Measurements from ENCODE around the gene STARD3. TPM values are rescaled to one million over a fixed set of nuclear protein-coding genes. Genes with fewer than 3 reads are reported as not detected.

Gene STARD3
- total and polyA plus RNA-seq, 9 of the 15 experiments (the other 6 are each of a cell fraction or from before 2014, with no cell fraction given), result 0.63 to 87.0 (median 46.0) TPM

DNA sequence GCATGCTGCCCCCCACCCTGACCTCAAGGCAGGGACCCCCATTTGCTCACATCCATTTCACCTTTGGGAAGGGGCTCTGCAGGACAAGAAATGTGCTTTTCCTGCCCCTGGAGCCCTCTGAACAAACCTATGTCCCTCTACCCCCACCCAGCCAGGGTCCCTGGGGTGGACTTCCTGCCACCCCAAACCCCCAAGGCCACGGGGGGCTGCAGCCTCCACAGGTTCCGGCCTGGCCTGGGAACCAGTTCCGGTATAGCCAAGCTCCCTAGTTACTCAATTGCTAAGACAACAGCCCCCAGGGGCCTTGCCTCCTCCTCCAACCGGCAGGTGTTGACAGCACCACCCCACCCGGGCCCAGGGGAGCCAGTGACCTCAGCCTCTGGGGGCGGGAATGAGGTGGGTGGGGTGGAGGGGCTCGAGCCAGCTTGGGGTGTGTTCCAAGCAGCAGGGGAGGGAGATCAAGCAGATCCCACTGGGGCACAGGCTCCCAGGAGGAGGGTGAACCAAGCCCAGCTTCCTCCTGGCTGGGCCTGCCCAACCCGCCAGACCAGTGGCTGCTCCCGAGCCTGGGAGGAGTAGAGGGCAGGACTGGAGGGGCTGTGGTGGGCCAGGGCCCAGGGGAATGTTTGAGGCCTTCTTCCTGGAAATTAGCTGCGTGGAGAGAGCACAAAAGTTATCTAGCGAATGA lies 37.9 kb downstream of the STARD3 start:
- in situ Hi-C loops (cut with MboI) (loop anchor here (5.0 kb wide), 1 partner anchor 53 kb away; no protein-coding TSS in a partner anchor), intact Hi-C loops (cut with micrococcal nuclease) (loop anchor here (5.0 kb wide), 1 partner anchor 77 kb away; no protein-coding TSS in a partner anchor)
- Histone ChIP-seq H3K9me1 (ENCODE audit: control insufficient read depth, insufficient read depth, low read length) (no peaks in the 10 kb centered on the region), H3K9ac (ENCODE audit: insufficient read depth in 1 of 2, low read depth in 2 of 2, low read length in 2 of 2) (peak overlapping the region in 1 of 2 experiments; percentile 88; a peak in 2 of 4 replicates), H3K36me3 (ENCODE audit: control insufficient read depth, insufficient read depth, low read length) (peaks cover 7% of the 10 kb centered on the region; the same call in 2 of the 3 replicates), H3K27ac (ENCODE audit: extremely low read depth, low read depth, low read length) (peak overlapping the region; percentile 17; the same call in 1 of the 3 replicates), H3K4me1 (replicated peaks in 1 of 2; ENCODE audit: control insufficient read depth in 2 of 2, insufficient read depth in 2 of 2, low read length in 2 of 2) (peaks cover 30 to 77% of the 10 kb centered on the region in 2 experiments; a peak in 4 of 5 replicates), H4K20me1 (replicated peaks; ENCODE audit: control insufficient read depth, insufficient read depth, low read length) (no peaks in the 10 kb centered on the region; the same call in 1 of the 2 replicates), H3K9me3 (replicated peaks; ENCODE audit: control insufficient read depth, insufficient read depth, low read depth, low read length) (no peaks in the 10 kb centered on the region), H3K4me2 (ENCODE audit: insufficient read depth, low read length) (no peak overlapping the region), H2AFZ (ENCODE audit: low read depth, low read length) (peak overlapping the region; percentile 35; the same call in 1 of the 2 replicates), H3K27me3 (ENCODE audit: control insufficient read depth in 2 of 2, insufficient read depth in 2 of 2, low read length in 2 of 2) (no peaks in the 10 kb centered on the region), H3K4me3 (no peak overlapping the region), H3K79me2 (ENCODE audit: control insufficient read depth, insufficient read depth, low read length) (no peaks in the 10 kb centered on the region)
- FAIRE-seq (peak; percentile 15), DNase-seq (ENCODE audit: extremely low read depth in 1 of 4, low spot score in 3 of 4) (peak; percentile 69 to 87 (median 79)), ATAC-seq (peak; percentile 62)
- 22% methylated on average over 11 of the region's 11 CpGs for WGBS (ENCODE audit: insufficient coverage, low coverage, missing lambda C conversion rate)
- BruUV-seq (replicated peaks), result no TSS peak
- CTCF ChIA-PET (ENCODE audit: low intra/inter-chr PET ratio), result interaction anchor here (0.6 kb wide), 1 partner anchor 66 kb away, joined by 5 read pairs; no protein-coding TSS in a partner anchor
- POLR2A ChIA-PET, result interaction anchor here (0.6 to 1.3 kb wide), 3 partner anchors 11 to 122 kb away, joined by 3 to 4 read pairs (median 4); no protein-coding TSS in a partner anchor
- TF ChIP-seq, protein P1, sequence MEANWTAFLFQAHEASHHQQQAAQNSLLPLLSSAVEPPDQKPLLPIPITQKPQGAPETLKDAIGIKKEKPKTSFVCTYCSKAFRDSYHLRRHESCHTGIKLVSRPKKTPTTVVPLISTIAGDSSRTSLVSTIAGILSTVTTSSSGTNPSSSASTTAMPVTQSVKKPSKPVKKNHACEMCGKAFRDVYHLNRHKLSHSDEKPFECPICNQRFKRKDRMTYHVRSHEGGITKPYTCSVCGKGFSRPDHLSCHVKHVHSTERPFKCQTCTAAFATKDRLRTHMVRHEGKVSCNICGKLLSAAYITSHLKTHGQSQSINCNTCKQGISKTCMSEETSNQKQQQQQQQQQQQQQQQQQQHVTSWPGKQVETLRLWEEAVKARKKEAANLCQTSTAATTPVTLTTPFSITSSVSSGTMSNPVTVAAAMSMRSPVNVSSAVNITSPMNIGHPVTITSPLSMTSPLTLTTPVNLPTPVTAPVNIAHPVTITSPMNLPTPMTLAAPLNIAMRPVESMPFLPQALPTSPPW (CRISPR knock-in tag; IDR thresholded peaks at IDR 0.05), result peak; percentile 53
- TF ChIP-seq EGR1 (conservative IDR thresholded peaks at IDR 0.05) (peak; percentile 81), ZBTB7A (IDR thresholded peaks at IDR 0.05; ENCODE audit: borderline replicate concordance, control insufficient read depth, low read depth, low read length) (peak; percentile 69; the same call in 1 of the 2 replicates), ZNF668 (CRISPR knock-in tag; IDR thresholded peaks at IDR 0.05) (no peak), POLR2G (IDR thresholded peaks at IDR 0.05; ENCODE audit: low read depth, low read length) (peak; percentile 40; the same call in 1 of the 2 replicates), MEIS2 (IDR thresholded peaks at IDR 0.05; ENCODE audit: partially characterized antibody) (peak; percentile 49)
- TF ChIP-seq, protein P2, sequence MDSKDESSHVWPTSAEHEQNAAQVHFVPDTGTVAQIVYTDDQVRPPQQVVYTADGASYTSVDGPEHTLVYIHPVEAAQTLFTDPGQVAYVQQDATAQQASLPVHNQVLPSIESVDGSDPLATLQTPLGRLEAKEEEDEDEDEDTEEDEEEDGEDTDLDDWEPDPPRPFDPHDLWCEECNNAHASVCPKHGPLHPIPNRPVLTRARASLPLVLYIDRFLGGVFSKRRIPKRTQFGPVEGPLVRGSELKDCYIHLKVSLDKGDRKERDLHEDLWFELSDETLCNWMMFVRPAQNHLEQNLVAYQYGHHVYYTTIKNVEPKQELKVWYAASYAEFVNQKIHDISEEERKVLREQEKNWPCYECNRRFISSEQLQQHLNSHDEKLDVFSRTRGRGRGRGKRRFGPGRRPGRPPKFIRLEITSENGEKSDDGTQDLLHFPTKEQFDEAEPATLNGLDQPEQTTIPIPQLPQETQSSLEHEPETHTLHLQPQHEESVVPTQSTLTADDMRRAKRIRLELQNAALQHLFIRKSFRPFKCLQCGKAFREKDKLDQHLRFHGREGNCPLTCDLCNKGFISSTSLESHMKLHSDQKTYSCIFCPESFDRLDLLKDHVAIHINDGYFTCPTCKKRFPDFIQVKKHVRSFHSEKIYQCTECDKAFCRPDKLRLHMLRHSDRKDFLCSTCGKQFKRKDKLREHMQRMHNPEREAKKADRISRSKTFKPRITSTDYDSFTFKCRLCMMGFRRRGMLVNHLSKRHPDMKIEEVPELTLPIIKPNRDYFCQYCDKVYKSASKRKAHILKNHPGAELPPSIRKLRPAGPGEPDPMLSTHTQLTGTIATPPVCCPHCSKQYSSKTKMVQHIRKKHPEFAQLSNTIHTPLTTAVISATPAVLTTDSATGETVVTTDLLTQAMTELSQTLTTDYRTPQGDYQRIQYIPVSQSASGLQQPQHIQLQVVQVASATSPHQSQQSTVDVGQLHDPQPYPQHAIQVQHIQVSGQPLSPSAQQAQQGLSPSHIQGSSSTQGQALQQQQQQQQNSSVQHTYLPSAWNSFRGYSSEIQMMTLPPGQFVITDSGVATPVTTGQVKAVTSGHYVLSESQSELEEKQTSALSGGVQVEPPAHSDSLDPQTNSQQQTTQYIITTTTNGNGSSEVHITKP (IDR thresholded peaks at IDR 0.05; ENCODE audit: partially characterized antibody), result peak; percentile 56
- TF ChIP-seq, protein P3, sequence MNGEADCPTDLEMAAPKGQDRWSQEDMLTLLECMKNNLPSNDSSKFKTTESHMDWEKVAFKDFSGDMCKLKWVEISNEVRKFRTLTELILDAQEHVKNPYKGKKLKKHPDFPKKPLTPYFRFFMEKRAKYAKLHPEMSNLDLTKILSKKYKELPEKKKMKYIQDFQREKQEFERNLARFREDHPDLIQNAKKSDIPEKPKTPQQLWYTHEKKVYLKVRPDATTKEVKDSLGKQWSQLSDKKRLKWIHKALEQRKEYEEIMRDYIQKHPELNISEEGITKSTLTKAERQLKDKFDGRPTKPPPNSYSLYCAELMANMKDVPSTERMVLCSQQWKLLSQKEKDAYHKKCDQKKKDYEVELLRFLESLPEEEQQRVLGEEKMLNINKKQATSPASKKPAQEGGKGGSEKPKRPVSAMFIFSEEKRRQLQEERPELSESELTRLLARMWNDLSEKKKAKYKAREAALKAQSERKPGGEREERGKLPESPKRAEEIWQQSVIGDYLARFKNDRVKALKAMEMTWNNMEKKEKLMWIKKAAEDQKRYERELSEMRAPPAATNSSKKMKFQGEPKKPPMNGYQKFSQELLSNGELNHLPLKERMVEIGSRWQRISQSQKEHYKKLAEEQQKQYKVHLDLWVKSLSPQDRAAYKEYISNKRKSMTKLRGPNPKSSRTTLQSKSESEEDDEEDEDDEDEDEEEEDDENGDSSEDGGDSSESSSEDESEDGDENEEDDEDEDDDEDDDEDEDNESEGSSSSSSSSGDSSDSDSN (IDR thresholded peaks at IDR 0.05; ENCODE audit: borderline replicate concordance in 1 of 2, low read depth in 2 of 2, low read length in 2 of 2), result no peak
